Right kidney (tissue), 1 donor: ENCODE measurements around the gene FMO5.

Experiments used
- DNase-seq: peaks from one replicate; pipeline ENCODE4 v3.0.0-alpha.2; 2016

Gene FMO5

DNA sequence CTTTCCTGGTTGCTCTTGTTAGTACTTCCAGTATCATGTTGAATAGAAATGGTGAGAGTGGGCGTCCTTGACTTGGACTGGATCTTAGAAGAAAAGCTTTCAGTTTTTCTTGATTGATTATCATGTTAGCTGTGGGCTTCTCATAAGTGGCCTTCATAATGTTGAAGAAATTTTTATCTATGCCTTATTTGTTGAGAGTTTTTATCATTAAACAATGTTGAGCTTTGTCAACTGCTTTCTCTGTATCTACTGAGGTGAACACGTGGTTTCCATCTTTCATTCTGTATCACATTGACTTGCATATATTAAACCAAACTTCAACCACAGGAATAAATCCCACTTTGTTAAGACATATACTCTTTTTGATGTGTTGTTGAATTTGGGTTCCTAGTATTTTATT, 82.3 kb downstream of the FMO5 start:
- no peak for DNase-seq
